HepG2 (cell line): ENCODE measurements around the gene SLC25A36.
A peak's percentile ranks its signal among the peaks of the same experiment; 100 is the strongest.

Source experiments
- BRCA1 ChIP-seq: sonication (generic); formaldehyde crosslinking; IDR thresholded peaks from 2 replicates; pipeline ENCODE4 v1.4.0; 2020; ENCODE audit warnings: missing genetic modification reagents
- EP300 ChIP-seq, 3 experiments: sonication (generic) in 1 of 3; formaldehyde crosslinking in 1 of 3; IDR thresholded peaks; 2 replicates each; pipeline versions ENCODE4 v1.5.1 to v1.6.1; 2011 to 2020; ENCODE audit warnings: low read depth in 2 of 3, low read length in 2 of 3, borderline replicate concordance in 1 of 3, improper control_type of control experiment in 1 of 3, mild to moderate bottlenecking in 1 of 3, missing genetic modification reagents in 1 of 3, moderate library complexity in 1 of 3
- JUN ChIP-seq: sonication (generic); formaldehyde crosslinking; IDR thresholded peaks from 2 replicates; pipeline ENCODE4 v1.4.0; 2020; ENCODE audit warnings: mild to moderate bottlenecking, missing genetic modification reagents
- POLR2A ChIP-seq, 2 experiments: IDR thresholded peaks; 2 replicates each; pipeline ENCODE4 v1.6.1; 2011; ENCODE audit warnings: low read depth in 2 of 2, low read length in 2 of 2, mild to moderate bottlenecking in 1 of 2, moderate library complexity in 1 of 2; ENCODE audit not compliant: insufficient read depth in 1 of 2
- ZNF251 ChIP-seq: sonication (generic); formaldehyde crosslinking; IDR thresholded peaks from 2 replicates; pipeline ENCODE4 v1.9.0; 2021; ENCODE audit warnings: mild to moderate bottlenecking, missing genetic modification reagents
- TF ChIP-seq, protein P1 (sequence below), 2 experiments: IDR thresholded peaks; 2 replicates each; pipeline ENCODE4 v1.6.1; 2011 to 2012; ENCODE audit warnings: low read length in 2 of 2, borderline replicate concordance in 1 of 2, low read depth in 1 of 2, mild to moderate bottlenecking in 1 of 2, moderate library complexity in 1 of 2
- TF ChIP-seq, protein P2 (sequence below): sonication (generic); formaldehyde crosslinking; IDR thresholded peaks from 2 replicates; pipeline ENCODE4 v1.4.0; 2020; ENCODE audit warnings: low read depth, mild to moderate bottlenecking, missing genetic modification reagents
- TF ChIP-seq, protein P3 (sequence below), 2 experiments: sonication (generic) in 1 of 2; formaldehyde crosslinking in 1 of 2; IDR thresholded peaks; 2 replicates each; pipeline versions ENCODE4 v1.5.1 to v1.6.1; 2011 to 2020; ENCODE audit warnings: borderline replicate concordance in 1 of 2, low read depth in 1 of 2, low read length in 1 of 2, mild to moderate bottlenecking in 1 of 2, missing genetic modification reagents in 1 of 2, moderate library complexity in 1 of 2
- TF ChIP-seq, protein P4 (sequence below): IDR thresholded peaks from 2 replicates; pipeline ENCODE4 v1.6.1; 2012; ENCODE audit warnings: inconsistent platforms

DNA sequence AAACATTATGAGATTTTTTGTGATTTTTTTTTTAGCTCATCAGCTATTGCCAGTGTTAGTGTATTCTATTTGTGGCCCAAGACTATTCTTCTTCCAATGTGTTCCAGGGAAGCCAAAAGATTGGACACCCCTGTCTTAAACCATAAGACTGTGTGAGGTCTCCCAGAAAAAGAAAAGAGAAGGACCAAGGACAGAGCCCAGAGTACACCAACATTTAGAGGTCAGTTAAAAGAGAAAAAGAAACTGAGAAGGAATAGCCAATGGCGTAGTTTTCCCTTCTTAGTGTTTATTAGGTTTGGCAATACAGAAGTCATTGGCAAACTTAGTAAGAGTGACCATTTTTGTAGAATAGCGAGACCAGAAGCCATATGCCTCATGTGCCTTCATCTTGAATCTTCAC is 36.1 kb upstream of the SLC25A36 start:
- TF ChIP-seq EP300 (IDR thresholded peaks at IDR 0.05; ENCODE audit: low read depth in 2 of 2, low read length in 2 of 2) (no peak), EP300 (CRISPR knock-in tag; IDR thresholded peaks at IDR 0.05; ENCODE audit: borderline replicate concordance) (no peak), ZNF251 (no peak), JUN (no peak), POLR2A (IDR thresholded peaks at IDR 0.05; ENCODE audit: insufficient read depth in 1 of 2, low read depth in 2 of 2, low read length in 2 of 2) (no peak), BRCA1 (CRISPR knock-in tag) (no peak)
- TF ChIP-seq, protein P1, sequence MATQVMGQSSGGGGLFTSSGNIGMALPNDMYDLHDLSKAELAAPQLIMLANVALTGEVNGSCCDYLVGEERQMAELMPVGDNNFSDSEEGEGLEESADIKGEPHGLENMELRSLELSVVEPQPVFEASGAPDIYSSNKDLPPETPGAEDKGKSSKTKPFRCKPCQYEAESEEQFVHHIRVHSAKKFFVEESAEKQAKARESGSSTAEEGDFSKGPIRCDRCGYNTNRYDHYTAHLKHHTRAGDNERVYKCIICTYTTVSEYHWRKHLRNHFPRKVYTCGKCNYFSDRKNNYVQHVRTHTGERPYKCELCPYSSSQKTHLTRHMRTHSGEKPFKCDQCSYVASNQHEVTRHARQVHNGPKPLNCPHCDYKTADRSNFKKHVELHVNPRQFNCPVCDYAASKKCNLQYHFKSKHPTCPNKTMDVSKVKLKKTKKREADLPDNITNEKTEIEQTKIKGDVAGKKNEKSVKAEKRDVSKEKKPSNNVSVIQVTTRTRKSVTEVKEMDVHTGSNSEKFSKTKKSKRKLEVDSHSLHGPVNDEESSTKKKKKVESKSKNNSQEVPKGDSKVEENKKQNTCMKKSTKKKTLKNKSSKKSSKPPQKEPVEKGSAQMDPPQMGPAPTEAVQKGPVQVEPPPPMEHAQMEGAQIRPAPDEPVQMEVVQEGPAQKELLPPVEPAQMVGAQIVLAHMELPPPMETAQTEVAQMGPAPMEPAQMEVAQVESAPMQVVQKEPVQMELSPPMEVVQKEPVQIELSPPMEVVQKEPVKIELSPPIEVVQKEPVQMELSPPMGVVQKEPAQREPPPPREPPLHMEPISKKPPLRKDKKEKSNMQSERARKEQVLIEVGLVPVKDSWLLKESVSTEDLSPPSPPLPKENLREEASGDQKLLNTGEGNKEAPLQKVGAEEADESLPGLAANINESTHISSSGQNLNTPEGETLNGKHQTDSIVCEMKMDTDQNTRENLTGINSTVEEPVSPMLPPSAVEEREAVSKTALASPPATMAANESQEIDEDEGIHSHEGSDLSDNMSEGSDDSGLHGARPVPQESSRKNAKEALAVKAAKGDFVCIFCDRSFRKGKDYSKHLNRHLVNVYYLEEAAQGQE (IDR thresholded peaks at IDR 0.05; ENCODE audit: borderline replicate concordance in 1 of 2, low read depth in 1 of 2, low read length in 2 of 2), result 0 out of 4 replicates have a peak, but pooled peaks of 1 of the 2 experiments have one; percentile 5
- TF ChIP-seq, protein P2, sequence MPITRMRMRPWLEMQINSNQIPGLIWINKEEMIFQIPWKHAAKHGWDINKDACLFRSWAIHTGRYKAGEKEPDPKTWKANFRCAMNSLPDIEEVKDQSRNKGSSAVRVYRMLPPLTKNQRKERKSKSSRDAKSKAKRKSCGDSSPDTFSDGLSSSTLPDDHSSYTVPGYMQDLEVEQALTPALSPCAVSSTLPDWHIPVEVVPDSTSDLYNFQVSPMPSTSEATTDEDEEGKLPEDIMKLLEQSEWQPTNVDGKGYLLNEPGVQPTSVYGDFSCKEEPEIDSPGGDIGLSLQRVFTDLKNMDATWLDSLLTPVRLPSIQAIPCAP (CRISPR knock-in tag), result no peak
- TF ChIP-seq, protein P3, sequence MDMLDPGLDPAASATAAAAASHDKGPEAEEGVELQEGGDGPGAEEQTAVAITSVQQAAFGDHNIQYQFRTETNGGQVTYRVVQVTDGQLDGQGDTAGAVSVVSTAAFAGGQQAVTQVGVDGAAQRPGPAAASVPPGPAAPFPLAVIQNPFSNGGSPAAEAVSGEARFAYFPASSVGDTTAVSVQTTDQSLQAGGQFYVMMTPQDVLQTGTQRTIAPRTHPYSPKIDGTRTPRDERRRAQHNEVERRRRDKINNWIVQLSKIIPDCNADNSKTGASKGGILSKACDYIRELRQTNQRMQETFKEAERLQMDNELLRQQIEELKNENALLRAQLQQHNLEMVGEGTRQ (IDR thresholded peaks at IDR 0.05; ENCODE audit: low read depth, low read length), result no peak
- TF ChIP-seq, protein P3 (CRISPR knock-in tag; IDR thresholded peaks at IDR 0.05; ENCODE audit: borderline replicate concordance), result no peak
- TF ChIP-seq, protein P4, sequence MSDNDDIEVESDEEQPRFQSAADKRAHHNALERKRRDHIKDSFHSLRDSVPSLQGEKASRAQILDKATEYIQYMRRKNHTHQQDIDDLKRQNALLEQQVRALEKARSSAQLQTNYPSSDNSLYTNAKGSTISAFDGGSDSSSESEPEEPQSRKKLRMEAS, result no peak
